Coronary artery (tissue), 2 donors: ENCODE results near the gene ACOT8.
"Not testable (repeated sequence)": the region's sequence is repeated elsewhere in the genome, so short reads cannot be mapped to it uniquely, and the experiment has no call there.

Experiments
- DNase-seq: peaks from one replicate; pipeline ENCODE4 v3.0.0-alpha.2; 2017; ENCODE audit warnings: low spot score
- H3K27ac ChIP-seq, 2 donors: fragments of 200-600 bp; sonication (generic); one replicate each; pipeline ENCODE4 v1.5.1; 2016 to 2019
- H3K4me3 ChIP-seq: fragments of 200-600 bp; sonication (generic); 2 replicates; pipeline ENCODE4 v1.5.1; 2016; ENCODE audit warnings: mild to moderate bottlenecking, moderate library complexity
- TF ChIP-seq, protein P1 (sequence below): fragments of 200-600 bp; sonication (generic); IDR thresholded peaks from one replicate; pipeline ENCODE4 v1.5.1; 2019; ENCODE audit warnings: antibody characterized with exemption

ACOT8 gene

DNA sequence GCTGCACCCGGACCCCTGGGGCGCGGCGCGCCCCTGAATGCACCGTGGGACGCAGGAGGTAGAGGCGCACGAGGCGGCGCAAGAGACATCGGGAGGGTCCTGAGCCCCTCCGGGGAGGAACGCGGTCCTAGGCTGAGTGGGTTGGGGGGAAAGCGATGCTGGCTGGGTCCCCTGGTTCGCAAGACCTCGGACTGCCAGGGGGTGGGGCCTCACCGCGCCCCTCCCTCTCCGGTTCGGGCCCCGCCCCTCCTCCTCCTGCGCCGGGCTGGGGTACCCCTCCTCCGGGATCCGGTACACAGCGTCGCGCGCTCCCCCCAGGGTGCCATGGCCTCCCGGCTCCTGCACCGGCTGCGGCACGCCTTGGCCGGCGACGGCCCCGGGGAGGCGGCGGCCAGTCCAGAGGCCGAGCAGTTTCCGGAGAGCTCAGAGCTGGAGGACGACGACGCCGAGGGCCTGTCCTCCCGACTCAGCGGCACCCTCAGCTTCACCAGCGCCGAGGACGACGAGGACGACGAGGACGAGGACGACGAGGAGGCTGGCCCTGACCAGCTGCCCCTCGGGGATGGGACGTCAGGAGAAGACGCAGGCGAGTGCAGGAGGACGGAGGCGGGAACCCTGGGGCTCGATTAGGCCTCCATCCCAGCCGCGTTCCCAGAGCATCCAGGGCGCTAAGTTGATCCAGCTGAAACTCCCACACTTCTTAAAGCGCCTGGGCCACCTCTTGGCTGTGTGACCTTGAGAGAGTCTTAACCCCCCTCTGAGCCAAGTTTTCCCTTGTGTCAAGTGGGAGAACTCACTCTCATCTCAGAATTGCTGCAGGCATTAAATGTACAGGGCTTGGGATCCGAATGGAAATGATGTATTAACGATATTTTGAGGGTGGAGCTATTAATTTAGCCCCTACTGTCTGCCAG, 23.1 kb downstream of the ACOT8 start:
- peak; percentile 87 for DNase-seq
- Histone ChIP-seq H3K4me3 (peak overlapping the region; percentile 87), H3K27ac (peak overlapping the region; percentile 86 to 97)
- TF ChIP-seq, protein P1, sequence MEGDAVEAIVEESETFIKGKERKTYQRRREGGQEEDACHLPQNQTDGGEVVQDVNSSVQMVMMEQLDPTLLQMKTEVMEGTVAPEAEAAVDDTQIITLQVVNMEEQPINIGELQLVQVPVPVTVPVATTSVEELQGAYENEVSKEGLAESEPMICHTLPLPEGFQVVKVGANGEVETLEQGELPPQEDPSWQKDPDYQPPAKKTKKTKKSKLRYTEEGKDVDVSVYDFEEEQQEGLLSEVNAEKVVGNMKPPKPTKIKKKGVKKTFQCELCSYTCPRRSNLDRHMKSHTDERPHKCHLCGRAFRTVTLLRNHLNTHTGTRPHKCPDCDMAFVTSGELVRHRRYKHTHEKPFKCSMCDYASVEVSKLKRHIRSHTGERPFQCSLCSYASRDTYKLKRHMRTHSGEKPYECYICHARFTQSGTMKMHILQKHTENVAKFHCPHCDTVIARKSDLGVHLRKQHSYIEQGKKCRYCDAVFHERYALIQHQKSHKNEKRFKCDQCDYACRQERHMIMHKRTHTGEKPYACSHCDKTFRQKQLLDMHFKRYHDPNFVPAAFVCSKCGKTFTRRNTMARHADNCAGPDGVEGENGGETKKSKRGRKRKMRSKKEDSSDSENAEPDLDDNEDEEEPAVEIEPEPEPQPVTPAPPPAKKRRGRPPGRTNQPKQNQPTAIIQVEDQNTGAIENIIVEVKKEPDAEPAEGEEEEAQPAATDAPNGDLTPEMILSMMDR: no peak

DNA sequence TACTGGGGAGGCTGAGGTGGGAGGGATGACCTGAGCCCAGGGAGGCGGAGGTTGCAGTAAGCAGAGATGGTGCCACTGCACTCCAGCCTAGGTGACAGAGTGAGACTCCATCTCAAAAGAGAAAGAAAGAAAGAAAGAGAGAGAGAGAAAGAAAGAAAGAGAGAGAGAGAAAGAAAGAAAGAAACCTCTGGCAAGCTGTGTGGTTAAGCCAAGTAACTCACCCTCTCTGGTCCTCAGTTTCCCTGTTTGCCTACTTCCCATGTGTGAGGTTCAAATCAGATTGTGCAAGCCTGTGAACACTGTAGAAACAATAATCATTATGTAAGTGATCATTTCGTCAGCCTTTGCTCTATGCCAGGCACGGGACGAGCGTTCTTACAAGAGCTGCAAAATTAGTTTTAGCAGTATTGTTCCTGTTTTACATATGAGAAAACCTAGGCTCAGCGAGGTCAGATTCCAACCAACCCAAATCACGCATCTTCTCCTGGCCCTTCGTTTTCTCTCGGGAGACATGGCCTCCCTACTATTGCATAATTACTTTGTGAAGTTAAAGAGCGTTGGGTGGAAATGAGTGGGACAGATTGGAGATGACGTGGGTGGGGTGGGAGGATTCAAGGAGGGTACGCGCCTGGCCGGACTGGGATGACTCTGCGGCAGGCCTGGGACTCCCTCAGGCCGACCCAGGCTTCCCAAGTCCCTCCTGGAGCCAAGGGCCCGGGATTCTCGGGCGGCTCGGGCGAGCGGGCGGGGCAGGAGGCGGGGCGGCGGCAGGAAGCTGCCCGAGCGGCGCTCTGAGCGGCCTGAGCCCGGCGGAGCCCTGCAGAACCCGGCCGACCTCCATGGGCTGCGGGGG, 23.9 kb downstream of the ACOT8 start, which contains the start of gene SNX21:
Gene SNX21, plus strand, starts transcription at position 770 of the 853 bp plus-strand sequence. CDS start 121 bp downstream, outside the sequence.
- peak within 1 kb of the TSS; percentile 86 to 97 for H3K27ac ChIP-seq
- peak; percentile 95 for DNase-seq
- TF ChIP-seq, protein P1: no peak
- H3K4me3 ChIP-seq: peak within 1 kb of the TSS; percentile 87

DNA sequence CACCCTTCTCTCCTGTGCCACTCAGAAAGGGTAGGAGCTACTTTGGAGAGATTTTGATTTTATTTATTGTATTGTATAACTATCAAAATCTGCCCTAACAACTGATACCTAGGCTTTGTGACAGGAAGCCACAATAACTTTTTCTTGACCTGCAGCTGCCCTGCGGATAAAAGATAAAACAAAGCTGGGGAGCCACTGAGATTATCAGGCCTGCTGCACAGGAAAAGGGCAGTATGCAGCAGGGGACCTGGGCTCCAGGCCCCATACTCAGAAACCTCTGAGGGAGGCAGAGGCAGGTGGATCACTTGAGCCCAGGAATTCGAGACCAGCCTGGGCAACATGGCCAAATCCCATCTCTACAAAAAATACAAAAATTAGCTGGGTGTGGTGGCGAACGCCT, 24.6 kb downstream of the ACOT8 start:
- Histone ChIP-seq H3K4me3 (no peak overlapping the region), H3K27ac (peak overlapping the region; percentile 86 to 97)
- DNase-seq: no peak
- TF ChIP-seq, protein P1: no peak

DNA sequence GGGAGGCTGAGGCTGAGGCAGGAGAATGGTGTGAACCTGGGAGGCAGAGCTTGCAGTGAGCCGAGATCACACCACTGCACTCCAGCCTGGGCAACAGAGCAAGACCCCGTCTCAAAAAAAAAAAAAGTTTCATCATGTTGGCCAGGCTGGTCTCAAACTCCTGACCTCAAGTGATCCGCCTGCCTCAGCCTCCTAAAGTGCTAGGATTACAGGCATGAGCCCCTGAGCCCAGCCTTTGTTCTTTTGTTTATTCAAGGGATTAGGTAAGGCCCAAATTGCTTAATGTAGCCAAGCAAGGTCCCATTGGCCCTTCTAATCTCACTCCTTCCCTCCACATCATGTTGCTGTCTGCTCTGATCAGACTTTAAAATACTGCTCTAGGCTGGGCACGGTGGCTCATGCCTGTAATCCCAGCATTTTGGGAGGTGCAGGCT, 27.5 kb downstream of the ACOT8 start:
- H3K4me3 ChIP-seq, DNase-seq: not testable (repeated sequence)
- H3K27ac ChIP-seq: peak overlapping the region; percentile 89 to 92

DNA sequence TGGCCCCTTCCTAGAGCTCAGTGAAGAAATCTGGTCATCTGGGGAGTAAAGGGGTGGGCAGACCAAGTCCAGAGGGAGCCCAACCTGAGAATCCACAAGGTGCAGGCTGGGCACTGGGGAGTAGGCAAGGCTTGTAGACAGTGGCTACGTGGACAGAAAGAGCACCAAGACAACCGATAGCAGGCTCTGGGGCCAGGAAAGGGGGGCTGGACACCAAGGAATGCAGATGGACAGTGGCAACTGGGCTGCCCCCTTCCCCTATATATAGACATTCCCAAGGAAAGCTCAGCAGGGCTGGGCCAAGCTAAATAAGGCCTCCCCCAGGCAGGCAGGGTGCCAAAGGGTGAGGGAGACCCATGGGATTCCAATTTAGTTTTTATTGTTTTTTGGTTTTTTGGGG, 28.6 kb downstream of the ACOT8 start:
- Histone ChIP-seq H3K4me3 (no peak overlapping the region), H3K27ac (peak overlapping the region; percentile 89 to 92)
- TF ChIP-seq, protein P1: no peak
- no peak for DNase-seq

DNA sequence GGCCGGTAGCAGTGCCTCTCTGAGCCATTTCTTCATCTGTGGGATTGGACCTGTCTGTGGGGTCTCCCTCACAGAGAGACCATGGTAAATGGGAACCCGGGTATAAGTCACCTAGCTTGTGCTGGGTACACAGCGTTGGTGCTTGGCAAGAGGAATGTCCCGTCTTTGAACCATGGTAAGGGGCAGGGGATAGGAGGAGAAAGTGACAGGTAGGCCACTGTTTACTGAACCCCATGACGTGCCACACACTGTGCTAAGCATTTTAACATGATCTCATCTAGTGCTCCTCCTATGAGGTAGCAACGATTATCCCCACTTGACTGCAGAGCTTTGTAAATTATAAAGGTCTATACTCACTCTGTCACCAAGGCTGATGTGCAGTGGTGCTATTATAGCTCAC, 29.5 kb downstream of the ACOT8 start:
- no peak for DNase-seq
- Histone ChIP-seq H3K4me3 (no peak overlapping the region), H3K27ac (peak overlapping the region; percentile 89 to 92)
- TF ChIP-seq, protein P1: no peak

DNA sequence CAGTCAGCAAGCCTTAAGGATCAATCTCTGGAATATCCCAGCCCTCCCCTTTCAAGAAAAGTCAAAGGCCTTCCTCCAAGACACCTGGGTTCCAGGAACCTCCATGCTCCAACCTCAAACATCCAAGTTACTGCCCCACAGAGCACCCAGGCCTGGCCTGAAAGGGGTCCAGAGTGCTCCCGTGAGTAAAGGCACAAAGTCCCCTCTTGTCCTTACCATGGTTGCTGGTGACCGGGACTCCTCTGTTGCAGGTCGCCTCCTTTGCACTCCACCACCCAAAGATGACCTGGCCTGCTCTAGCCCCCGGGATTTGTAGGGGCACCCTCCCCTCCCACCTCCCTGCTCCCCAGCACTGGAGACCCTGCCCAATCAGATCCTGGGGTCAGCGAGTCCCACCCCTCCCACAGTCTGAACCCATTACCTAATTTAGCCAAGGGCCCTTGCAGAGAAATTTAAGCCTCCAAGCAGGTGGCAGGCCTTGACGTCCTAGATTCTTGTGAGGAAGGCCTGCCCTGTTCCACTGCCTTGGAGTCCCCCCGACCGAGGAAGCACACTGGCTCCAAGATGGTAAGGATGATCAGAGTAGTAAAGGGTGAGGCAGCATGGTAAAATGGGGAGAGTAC, 30.1 kb downstream of the ACOT8 start, which contains the start of gene TNNC2:
Gene TNNC2, minus strand, starts transcription at position 283 of the 623 bp plus-strand sequence. Its CDS starts 64 bp downstream, at position 219.
- no peak for DNase-seq
- no peak within 1 kb of the TSS for H3K4me3 ChIP-seq
- peak within 1 kb of the TSS; percentile 89 to 92 for H3K27ac ChIP-seq
- TF ChIP-seq, protein P1: no peak
